Left colon (tissue), 2 donors: ENCODE data around the gene PDE6B. TPM values are rescaled to one million over a fixed set of nuclear protein-coding genes. Genes with fewer than 3 reads are reported as not detected.

Source experiments
- ATAC-seq: fragments of 200-7000 bp; cut with Tn5 transposase; one replicate; pipeline ENCODE4 v1.9.1; 2020; ENCODE audit warnings: mild to moderate bottlenecking, moderate library complexity
- DNase-seq, 2 donors: peaks; one replicate each; pipeline ENCODE4 v3.0.0-alpha.2; 2020
- intact Hi-C, 2 donors: fragments of 100-400 bp; cut with DNase I in 1 of 2; cut with micrococcal nuclease in 1 of 2; formaldehyde crosslinking; loops; one replicate each; pipeline versions ENCODE4 v1.11.2 to v1.14.0; 2022; cut with DNase I, micrococcal nuclease
- total RNA-seq, 2 donors: library from RNA; stranded (reverse); fragmentation: NEBNext Ultra II Directional; extraction: Animal tissue kit (Norgen Biotek cat#: 25700); gene quantifications; one replicate each; pipeline ENCODE4 v1.2.1, GENCODE V29; 2021
- donor health status: DM: no; HTN: no; CAD: no.
- donor health status: DM: yes; HTN: yes; CAD: no.

Gene PDE6B
- total RNA-seq, 2 donors from 2014 or later, result 1.3 to 1.4 TPM

GRCh38 chr4:677431-678293, 52.3 kb downstream of the PDE6B start:
- DNase-seq, result peak; percentile 74 to 90
- intact Hi-C loops, result no loop called here
- peak; percentile 50 for ATAC-seq

DNA sequence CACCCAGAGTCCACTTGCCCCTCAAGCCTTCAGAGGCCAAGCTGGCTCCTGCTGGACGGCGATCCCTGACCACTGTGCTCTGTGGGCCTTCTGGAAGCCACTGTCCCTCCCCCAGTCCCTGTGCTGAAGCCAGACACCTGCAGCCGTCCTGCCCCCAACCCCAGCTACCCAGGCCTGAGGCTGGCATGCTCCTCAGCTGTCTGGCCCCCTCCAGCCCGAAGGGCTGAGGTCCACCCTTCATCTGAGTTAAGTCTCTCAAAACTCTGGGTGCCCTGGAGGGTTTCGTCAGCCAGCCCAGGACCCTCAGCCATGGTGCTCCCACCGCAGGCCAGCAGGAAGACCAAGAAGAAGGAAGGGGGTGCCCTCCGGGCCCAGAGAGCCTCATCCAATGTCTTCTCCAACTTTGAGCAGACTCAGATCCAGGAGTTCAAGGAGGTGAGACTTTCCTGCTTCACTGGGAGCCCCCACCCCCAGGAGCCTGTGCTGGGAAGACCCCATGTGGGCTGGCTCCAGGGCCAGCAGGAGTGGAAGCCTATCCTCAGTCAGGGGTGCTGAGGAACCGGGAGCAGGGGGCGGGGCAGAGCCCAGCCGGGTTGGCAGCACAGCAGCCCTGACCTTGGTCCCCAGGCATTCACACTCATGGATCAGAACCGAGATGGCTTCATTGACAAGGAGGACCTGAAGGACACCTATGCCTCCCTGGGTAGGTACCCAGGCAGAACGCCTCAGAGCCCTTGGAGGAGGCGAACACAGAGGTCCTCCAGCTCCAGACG, 53.1 kb downstream of the PDE6B start:
- DNase-seq (no peak), ATAC-seq (no peak)
- intact Hi-C loops, result no loop called here

GRCh38 chr4:679104-679481, 53.7 kb downstream of the PDE6B start:
- DNase-seq, result peak in 1 of 2 donors; percentile 26
- no peak for ATAC-seq
- intact Hi-C loops, result no loop called here

- intact Hi-C loops, result no loop called here
- ATAC-seq, result no peak
These were observed 54.3 kb downstream of the PDE6B start for GRCh38 chr4:679629-680028.

GRCh38 chr4:680091-680490, 54.7 kb downstream of the PDE6B start:
- intact Hi-C loops, result no loop called here

More at GRCh38 chr4:679629-680028, 54.3 kb downstream of the PDE6B start:
- DNase-seq, result no peak

DNA sequence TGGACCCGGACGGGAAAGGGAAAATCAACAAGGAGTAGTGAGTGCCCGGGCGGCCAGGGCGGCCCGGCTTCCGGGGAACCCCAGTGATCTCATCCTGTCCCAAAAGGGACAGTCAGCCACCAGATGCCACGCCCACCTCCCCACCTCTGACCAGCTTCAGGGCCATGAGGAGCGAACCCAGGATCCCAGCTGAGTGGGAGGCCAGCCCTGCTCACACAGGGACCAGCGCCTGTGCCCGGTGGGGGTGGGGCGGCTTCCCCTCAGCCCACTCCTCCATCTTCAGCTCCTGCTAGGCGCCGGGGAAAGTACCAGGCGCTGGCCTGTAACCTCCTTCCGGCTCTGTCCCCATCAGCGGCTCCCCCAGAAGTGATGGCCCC, 55.2 kb downstream of the PDE6B start:
- intact Hi-C loops, result no loop called here
- ATAC-seq, result no peak
- peak; percentile 55 to 59 for DNase-seq

More at GRCh38 chr4:680091-680490, 54.7 kb downstream of the PDE6B start:
- DNase-seq, result no peak
- no peak for ATAC-seq

- ATAC-seq (peak; percentile 1), DNase-seq (peak; percentile 74)
- intact Hi-C loops, result no loop called here
These were observed 55.7 kb downstream of the PDE6B start for GRCh38 chr4:680928-681645.

GRCh38 chr4:681736-682451, 56.5 kb downstream of the PDE6B start:
- peak; percentile 54 for ATAC-seq
- peak; percentile 83 to 85 for DNase-seq
- intact Hi-C loops, result no loop called here

DNA sequence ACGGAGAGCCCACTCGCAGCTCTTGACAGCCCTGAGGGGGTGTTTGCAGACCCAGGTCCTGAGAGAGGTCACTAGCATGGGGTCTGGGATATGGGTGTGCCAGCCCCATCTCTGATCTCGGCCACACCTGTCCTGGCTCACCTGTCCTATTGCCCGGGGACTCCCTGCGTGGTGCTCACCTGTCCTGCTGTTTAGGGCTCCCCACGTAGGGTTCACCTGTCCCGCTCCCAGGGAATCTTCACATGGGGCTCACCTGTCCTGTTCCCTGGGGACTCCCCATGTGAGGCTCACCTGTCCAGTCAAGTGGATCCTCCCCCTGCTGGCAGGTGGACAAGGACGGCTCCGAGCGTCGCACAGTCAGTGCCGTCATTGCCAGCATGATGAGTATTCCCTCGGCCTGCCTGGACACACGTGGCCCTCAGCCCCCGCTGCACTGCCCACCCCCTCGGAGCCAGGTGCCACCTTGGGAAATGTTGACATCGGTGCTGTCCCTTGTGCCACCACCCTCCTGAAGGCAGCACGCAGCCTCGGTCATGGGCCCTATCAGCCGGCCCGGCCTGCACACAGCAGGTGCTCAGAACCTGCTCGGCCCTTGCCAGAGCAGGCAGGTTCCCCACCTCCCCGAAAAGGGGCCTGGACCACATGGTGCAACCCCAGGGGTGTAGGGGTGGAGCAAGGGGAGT, 57.3 kb downstream of the PDE6B start:
- DNase-seq (no peak), ATAC-seq (peak; percentile 3)
- intact Hi-C loops, result no loop called here

DNA sequence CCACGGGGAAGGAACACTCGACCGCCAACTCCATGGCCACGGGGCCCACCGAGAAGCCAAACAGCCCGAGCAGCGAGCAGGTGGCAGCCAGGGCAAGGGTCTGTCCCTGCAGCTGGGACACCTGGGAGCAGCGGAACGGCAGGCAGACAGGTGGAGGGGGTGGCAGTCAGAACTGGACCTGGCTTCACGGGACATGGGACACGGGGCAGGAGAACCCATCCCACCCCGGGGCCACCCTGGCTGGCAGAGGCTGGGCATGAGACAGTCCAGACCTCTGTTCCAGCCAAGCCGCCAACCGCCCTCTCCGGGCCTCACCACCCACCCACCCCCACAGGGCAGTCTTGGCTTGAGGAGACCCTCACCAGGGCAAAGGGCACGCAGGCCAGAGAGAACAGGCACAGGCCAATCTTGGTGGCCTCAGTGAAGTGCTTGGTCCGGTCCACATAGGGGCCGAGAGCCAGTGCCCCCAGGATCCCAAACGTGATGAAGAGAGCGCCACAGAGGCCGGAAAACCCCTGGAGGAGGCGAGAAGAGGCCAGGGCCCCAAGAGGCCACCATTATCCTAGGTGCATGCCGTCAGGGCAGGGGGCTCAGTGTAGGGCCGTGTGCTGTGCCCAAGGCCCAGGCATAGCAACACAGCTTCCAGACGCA, 58.0 kb downstream of the PDE6B start:
- DNase-seq, result no peak
- ATAC-seq, result no peak
- intact Hi-C loops, result no loop called here

GRCh38 chr4:683982-684622, 58.7 kb downstream of the PDE6B start:
- ATAC-seq (peak; percentile 25), DNase-seq (peak; percentile 69 to 80)
- intact Hi-C loops, result no loop called here

DNA sequence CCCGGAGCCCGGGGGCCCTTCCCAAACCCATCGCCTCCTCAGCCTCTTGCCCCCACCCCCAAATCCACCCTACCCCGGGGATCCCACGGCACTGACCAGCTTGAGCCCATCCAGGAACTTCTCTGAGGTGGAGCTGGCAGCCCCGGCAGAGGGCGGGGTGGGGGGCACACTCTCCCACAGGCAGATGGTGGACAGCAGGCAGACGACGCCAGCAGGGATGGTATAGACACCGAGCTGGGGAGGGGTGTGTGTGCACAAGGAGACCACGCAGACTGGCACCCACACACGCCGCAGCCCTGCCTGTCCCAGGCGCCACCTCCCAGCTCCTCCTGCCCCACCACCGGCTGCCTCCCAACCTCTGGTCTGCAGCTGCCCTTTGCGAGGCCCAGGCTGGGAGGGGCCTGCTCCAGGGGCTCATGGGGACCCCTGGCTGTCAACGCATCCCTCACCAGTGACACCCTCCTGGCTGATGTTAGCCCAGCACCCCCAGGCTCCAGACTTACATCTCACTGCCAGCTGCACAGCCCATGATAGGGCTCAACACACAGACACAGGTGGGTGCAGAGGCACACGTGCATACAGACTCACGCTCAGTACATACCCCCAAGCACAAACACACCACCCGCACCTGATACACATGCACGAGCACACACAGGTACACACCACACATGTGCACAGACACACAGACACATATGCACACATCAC, 59.4 kb downstream of the PDE6B start:
- no peak for DNase-seq
- intact Hi-C loops, result no loop called here
- ATAC-seq, result no peak

- ATAC-seq (no peak), DNase-seq (peak in 1 of 2 donors; percentile 5)
- intact Hi-C loops, result no loop called here
These were observed 60.5 kb downstream of the PDE6B start for GRCh38 chr4:685679-686412.

DNA sequence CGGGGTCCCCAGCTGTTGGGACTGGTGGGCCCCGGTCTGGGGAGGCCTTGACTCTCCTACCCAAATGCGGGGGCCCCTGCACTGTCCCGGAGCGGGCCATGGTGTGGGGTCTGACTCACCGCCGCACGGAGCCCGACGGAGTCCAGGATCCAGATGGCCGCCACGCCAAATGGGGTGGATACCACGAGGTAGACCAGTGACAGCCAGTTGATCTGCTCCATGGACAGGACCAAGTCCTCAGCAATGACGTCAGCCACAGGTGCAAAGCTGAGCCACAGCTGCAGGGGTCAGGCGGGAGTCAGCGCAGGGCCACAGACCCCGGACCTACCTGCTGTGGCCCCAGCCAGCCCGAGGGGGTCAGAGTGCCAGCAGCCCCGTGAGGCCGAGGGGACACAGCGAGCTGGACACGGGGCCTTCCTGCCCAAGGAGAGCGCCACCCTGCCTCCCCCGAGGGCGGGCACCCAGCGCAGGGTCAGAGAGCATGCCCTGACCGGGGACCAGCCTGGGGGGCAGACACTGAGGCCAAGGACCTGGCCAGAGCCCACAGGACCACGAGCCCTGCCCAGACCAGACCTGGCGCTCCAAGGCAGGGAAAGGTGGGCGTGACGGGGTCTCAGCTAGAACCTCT, 61.2 kb downstream of the PDE6B start:
- intact Hi-C loops, result no loop called here
- no peak for ATAC-seq
- no peak for DNase-seq

GRCh38 chr4:687048-687970, 61.9 kb downstream of the PDE6B start:
- DNase-seq (peak; percentile 87 to 96), ATAC-seq (peak; percentile 77)
- intact Hi-C loops, result no loop called here
